Measurements from ENCODE around the gene PAX3. TPM values are rescaled to one million over a fixed set of nuclear protein-coding genes. Genes with fewer than 3 reads are reported as not detected.

Gene PAX3
- total and polyA plus RNA-seq, 9 of the 15 experiments (the other 6 are each of a cell fraction or from before 2014, with no cell fraction given) = not detected

DNA sequence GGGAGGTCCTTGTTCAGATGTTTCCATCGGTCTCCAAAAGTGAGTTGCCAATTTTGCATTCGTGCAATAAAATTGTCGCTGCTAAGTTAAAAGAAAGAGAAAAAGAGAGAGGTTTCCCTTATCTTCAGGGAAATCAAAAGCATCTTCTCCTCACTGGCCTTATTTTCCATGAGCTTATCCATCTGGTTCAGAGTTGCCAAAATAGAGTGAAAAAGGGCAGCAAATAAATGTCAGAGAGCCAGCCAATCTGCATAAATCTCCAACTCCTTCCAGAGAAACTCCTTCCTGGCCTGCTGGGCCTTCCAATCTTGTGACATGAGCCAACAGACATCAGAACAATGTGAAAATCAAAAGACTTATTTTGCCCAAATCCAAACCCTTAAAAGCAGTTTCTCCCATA, 28.4 kb downstream of the PAX3 start (continued):
- TF ChIP-seq, protein P1, sequence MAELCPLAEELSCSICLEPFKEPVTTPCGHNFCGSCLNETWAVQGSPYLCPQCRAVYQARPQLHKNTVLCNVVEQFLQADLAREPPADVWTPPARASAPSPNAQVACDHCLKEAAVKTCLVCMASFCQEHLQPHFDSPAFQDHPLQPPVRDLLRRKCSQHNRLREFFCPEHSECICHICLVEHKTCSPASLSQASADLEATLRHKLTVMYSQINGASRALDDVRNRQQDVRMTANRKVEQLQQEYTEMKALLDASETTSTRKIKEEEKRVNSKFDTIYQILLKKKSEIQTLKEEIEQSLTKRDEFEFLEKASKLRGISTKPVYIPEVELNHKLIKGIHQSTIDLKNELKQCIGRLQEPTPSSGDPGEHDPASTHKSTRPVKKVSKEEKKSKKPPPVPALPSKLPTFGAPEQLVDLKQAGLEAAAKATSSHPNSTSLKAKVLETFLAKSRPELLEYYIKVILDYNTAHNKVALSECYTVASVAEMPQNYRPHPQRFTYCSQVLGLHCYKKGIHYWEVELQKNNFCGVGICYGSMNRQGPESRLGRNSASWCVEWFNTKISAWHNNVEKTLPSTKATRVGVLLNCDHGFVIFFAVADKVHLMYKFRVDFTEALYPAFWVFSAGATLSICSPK (IDR thresholded peaks at IDR 0.05; ENCODE audit: borderline replicate concordance) = no peak
- TF ChIP-seq SIN3B (IDR thresholded peaks at IDR 0.05; ENCODE audit: low read depth) (no peak), HMGN3 (IDR thresholded peaks at IDR 0.05; ENCODE audit: borderline replicate concordance, extremely low read depth, insufficient read length, low read depth, low read length) (no peak), MCM3 (IDR thresholded peaks at IDR 0.05) (no peak), CREBBP (IDR thresholded peaks at IDR 0.05; ENCODE audit: low read depth, low read length) (no peak), ZC3H8 (IDR thresholded peaks at IDR 0.05) (no peak)
- TF ChIP-seq, protein P2, sequence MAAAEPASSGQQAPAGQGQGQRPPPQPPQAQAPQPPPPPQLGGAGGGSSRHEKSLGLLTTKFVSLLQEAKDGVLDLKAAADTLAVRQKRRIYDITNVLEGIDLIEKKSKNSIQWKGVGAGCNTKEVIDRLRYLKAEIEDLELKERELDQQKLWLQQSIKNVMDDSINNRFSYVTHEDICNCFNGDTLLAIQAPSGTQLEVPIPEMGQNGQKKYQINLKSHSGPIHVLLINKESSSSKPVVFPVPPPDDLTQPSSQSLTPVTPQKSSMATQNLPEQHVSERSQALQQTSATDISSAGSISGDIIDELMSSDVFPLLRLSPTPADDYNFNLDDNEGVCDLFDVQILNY (CRISPR knock-in tag; IDR thresholded peaks at IDR 0.05) = no peak
- TF ChIP-seq, protein P3, sequence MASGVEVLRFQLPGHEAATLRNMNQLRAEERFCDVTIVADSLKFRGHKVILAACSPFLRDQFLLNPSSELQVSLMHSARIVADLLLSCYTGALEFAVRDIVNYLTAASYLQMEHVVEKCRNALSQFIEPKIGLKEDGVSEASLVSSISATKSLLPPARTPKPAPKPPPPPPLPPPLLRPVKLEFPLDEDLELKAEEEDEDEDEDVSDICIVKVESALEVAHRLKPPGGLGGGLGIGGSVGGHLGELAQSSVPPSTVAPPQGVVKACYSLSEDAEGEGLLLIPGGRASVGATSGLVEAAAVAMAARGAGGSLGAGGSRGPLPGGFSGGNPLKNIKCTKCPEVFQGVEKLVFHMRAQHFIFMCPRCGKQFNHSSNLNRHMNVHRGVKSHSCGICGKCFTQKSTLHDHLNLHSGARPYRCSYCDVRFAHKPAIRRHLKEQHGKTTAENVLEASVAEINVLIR (CRISPR knock-in tag; IDR thresholded peaks at IDR 0.05) = no peak
- TF ChIP-seq, protein P4, sequence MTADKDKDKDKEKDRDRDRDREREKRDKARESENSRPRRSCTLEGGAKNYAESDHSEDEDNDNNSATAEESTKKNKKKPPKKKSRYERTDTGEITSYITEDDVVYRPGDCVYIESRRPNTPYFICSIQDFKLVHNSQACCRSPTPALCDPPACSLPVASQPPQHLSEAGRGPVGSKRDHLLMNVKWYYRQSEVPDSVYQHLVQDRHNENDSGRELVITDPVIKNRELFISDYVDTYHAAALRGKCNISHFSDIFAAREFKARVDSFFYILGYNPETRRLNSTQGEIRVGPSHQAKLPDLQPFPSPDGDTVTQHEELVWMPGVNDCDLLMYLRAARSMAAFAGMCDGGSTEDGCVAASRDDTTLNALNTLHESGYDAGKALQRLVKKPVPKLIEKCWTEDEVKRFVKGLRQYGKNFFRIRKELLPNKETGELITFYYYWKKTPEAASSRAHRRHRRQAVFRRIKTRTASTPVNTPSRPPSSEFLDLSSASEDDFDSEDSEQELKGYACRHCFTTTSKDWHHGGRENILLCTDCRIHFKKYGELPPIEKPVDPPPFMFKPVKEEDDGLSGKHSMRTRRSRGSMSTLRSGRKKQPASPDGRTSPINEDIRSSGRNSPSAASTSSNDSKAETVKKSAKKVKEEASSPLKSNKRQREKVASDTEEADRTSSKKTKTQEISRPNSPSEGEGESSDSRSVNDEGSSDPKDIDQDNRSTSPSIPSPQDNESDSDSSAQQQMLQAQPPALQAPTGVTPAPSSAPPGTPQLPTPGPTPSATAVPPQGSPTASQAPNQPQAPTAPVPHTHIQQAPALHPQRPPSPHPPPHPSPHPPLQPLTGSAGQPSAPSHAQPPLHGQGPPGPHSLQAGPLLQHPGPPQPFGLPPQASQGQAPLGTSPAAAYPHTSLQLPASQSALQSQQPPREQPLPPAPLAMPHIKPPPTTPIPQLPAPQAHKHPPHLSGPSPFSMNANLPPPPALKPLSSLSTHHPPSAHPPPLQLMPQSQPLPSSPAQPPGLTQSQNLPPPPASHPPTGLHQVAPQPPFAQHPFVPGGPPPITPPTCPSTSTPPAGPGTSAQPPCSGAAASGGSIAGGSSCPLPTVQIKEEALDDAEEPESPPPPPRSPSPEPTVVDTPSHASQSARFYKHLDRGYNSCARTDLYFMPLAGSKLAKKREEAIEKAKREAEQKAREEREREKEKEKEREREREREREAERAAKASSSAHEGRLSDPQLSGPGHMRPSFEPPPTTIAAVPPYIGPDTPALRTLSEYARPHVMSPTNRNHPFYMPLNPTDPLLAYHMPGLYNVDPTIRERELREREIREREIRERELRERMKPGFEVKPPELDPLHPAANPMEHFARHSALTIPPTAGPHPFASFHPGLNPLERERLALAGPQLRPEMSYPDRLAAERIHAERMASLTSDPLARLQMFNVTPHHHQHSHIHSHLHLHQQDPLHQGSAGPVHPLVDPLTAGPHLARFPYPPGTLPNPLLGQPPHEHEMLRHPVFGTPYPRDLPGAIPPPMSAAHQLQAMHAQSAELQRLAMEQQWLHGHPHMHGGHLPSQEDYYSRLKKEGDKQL (CRISPR knock-in tag; IDR thresholded peaks at IDR 0.05; ENCODE audit: borderline replicate concordance) = no peak
